NCI-H2227 treated with DMSO at 0.1 percent for 48 hours (cell line): ENCODE results near the gene BAG1.

Source experiments
- DNase-seq: peaks from one replicate; lab custom pipeline; 2025; lab: John Stamatoyannopoulos, UW

The BAG1 gene

GRCh38 chr9:33210006-33210715 is 54.3 kb downstream of the BAG1 start:
- no peak for DNase-seq

- DNase-seq = no peak
These were observed 55.1 kb downstream of the BAG1 start for GRCh38 chr9:33209394-33209793.

GRCh38 chr9:33202552-33203201 is 61.8 kb downstream of the BAG1 start:
- no peak for DNase-seq
